Stimulated activated CD4-positive, alpha-beta T cell treated with anti-CD3 and anti-CD28 coated beads, Interleukin-1b, Interleukin-23, amount 100 ng/mL, for 48 hours (primary cell): ENCODE data around the gene DGUOK.
"Not testable (repeated sequence)": the region's sequence is repeated elsewhere in the genome, so short reads cannot be mapped to it uniquely, and the experiment has no call there.

ENCODE experiments used
- DNase-seq: peaks from one replicate; pipeline ENCODE4 v3.0.0-alpha.2; 2020

DGUOK gene

GRCh38 chr2:73901143-73901542 is 25.5 kb upstream of the DGUOK start:
- DNase-seq, result no peak

GRCh38 chr2:73902284-73902683 is 24.4 kb upstream of the DGUOK start:
- no peak for DNase-seq

- no peak for DNase-seq
These were observed 23.4 kb upstream of the DGUOK start for GRCh38 chr2:73903313-73903712.

GRCh38 chr2:73903949-73904613 is 22.6 kb upstream of the DGUOK start:
- DNase-seq, result not testable (repeated sequence)

DNA sequence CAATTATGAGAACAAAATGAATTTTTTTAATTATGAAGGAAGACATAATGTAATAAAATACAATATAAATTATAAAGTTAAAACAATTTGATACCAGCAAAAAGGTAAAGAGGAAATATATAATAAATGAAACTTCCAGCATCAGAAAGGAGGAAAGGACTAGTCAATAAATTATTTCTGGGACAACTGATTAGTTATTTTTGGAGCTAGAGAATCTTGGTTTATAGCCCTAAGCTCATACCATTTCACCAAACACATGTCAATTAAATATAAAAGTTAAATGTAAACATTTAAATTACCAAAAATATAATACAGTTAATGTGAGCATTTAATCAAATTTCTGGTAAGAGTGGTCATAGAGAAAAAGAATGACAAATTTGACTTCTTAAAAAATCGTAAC is 21.7 kb upstream of the DGUOK start:
- no peak for DNase-seq

DNA sequence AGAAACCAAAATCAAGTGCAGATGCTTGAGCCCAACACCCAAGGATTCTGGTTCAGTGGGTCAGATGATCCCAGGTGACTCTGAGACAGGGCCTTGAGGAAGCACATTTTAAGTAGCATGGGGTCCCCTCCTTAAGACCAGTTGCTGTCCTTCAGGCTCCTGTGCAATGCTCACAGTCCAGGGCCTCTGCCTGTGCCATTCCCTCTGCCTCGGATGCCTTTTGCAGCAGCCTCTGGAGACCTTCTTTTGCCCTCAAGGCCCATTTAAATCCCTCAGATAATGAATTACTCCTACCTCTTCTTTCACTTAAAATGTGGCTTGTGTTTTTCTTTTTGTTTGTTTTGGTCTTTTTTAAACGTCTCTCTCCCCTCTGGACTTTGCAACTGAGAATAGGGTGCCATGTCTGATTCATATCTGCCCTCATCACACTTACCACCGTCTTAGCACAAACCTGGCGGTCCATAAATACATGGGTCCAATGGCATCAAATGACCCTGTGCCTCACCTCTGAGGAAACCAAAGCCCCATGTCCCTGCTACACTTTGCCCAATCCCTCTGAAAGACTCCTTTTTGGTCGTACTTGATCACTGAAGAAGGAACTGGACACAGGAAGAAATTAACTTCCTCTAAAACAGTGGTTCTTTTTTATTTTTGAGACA is 19.7 kb upstream of the DGUOK start:
- DNase-seq, result no peak

GRCh38 chr2:73907840-73908452 is 18.7 kb upstream of the DGUOK start:
- peak; percentile 56 for DNase-seq

GRCh38 chr2:73908689-73909652 is 17.7 kb upstream of the DGUOK start:
- no peak for DNase-seq

DNA sequence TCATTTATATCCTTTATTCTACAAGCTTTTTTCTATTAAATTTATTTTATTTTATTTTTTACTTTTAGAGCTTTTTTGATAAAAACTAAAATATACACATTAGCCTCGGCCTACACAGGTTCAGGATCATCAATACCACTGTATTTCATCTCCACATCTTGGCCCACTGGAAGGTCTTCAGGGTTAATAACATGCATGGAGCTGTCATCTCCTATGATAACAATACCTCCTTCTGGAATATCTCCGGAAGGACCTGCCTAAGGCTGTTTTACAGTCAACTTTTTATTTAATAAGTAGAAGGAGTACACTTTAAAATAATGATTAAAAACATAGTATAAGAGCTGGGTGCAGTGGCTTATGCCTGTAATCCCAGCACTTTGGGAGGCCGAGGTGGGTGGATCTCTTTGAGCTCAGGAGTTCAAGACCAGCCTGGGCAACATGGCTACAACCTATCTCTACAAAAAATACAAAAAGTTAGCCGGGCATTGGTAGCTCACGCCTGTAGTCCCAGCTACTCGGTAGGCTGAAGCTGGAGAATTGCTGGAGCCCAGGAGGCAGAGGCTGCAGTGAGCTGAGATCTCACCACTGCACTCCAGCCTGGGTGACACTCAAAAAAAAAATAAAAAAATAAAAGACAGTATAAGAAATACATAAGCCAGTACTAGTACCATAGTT is 15.7 kb upstream of the DGUOK start:
- no peak for DNase-seq

DNA sequence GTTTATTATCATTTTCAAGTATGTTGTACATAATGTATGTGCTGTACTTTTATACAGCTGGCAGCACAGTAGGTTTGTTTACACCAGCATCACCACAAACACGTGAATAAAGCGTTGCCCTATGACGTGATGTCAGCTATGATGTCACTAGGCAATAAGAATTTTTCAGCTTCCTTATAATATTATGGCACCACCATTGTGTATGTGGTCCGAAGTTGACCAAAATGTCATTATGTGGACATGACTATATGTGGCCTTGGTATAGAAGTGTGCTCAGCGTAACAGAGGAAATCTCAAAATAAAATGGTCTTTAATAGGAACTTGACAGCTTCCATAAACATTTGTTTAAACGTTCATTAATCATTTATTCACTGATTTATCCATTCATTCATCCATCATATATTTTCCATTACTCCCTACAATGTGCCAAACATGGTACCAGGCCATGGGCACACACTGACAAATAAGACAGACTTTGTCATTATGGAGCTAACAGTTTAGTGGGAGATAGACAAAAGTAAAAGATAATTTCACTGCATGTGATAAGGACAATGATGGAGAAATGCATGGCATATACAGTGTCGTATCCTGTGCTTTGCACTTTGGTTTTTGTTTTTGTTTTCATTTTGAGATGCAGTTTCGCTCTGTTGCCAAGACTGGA is 15.0 kb upstream of the DGUOK start:
- DNase-seq, result no peak

GRCh38 chr2:73913414-73914054 is 13.1 kb upstream of the DGUOK start:
- DNase-seq, result no peak

GRCh38 chr2:73914667-73915066 is 12.0 kb upstream of the DGUOK start:
- no peak for DNase-seq

GRCh38 chr2:73915437-73915993 is 11.2 kb upstream of the DGUOK start:
- no peak for DNase-seq

GRCh38 chr2:73916666-73917065 is 10.0 kb upstream of the DGUOK start:
- no peak for DNase-seq

DNA sequence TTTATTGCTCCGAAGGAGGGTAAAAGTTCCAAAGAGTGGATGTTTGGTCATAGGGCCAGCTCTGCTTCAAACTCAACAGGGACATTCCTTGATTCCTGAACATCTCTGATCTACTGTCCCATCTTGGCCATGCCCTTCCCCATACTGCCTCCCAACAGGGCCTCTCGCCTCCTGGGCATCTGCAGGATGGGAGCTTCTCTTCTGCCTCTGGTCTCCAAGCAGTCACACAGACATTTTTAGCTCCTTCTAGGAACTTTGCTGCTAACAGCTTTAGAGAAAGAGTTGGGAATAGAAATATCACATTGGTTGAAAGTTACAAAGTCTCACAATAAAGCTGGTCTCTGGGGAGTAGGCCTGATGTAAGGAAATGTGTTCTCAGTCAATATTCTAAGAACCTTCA is 9.4 kb upstream of the DGUOK start:
- no peak for DNase-seq

DNA sequence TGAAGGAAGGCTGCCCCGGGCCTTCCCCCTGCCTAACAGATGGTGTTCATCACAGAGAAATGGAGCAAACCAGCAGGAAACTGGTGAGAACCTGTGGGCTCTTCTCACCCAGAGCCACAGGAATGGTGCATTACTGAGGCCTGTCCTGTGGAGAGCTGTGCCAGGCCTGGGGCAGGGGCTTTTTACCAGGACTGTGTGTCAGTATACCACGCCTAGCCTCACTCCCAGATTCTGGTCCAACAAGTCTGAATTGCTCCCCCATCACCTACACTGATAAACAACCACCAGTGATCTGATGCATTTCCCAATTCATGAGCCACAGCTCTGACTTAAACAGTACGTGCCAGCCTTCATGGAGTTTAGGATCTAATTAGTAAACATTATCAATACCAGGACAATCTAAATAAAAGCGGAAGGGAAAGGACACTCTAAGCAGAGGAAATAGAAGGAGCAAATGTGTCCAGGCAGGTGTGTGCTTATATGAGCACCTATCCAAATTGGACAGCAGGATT is 8.9 kb upstream of the DGUOK start:
- no peak for DNase-seq

GRCh38 chr2:73918856-73919255 is 7.8 kb upstream of the DGUOK start:
- DNase-seq, result no peak

- DNase-seq, result no peak
These were observed 7.0 kb upstream of the DGUOK start for GRCh38 chr2:73919596-73920228.

GRCh38 chr2:73920577-73921545 is 5.8 kb upstream of the DGUOK start:
- DNase-seq, result peak; percentile 44
